Esophagus (tissue), 2 donors: Measurements from ENCODE around the gene MIS12. TPM values are rescaled to one million over a fixed set of nuclear protein-coding genes. Genes with fewer than 3 reads are reported as not detected.

Source experiments
- H3K27ac ChIP-seq, 2 donors: one replicate each; pipeline ENCODE4 v1.5.1; 2013; ENCODE audit warnings: low read depth in 2 of 2, mild to moderate bottlenecking in 2 of 2, inconsistent platforms in 1 of 2, low read length in 1 of 2, moderate library complexity in 1 of 2
- H3K27me3 ChIP-seq, 2 donors: one replicate each; pipeline ENCODE4 v1.6.1; 2013; ENCODE audit warnings: low read length in 2 of 2, control low read depth in 1 of 2, mild to moderate bottlenecking in 1 of 2; ENCODE audit not compliant: insufficient read depth in 2 of 2, control insufficient read depth in 1 of 2
- H3K36me3 ChIP-seq, 2 donors: one replicate each; pipeline ENCODE4 v1.6.1; 2013; ENCODE audit warnings: low read length in 1 of 2; ENCODE audit not compliant: control insufficient read depth in 2 of 2, insufficient read depth in 2 of 2
- H3K4me1 ChIP-seq, 2 donors: one replicate each; pipeline ENCODE4 v1.6.1; 2013; ENCODE audit warnings: low read length in 1 of 2; ENCODE audit not compliant: control insufficient read depth in 2 of 2, insufficient read depth in 2 of 2
- H3K4me3 ChIP-seq, 2 donors: one replicate each; pipeline ENCODE4 v1.5.1; 2013; ENCODE audit warnings: low read length in 2 of 2, mild to moderate bottlenecking in 2 of 2, low read depth in 1 of 2, moderate library complexity in 1 of 2
- H3K9me3 ChIP-seq, 2 donors: one replicate each; pipeline ENCODE4 v1.6.1; 2013; ENCODE audit warnings: mild to moderate bottlenecking in 2 of 2, low read depth in 1 of 2, low read length in 1 of 2, moderate library complexity in 1 of 2; ENCODE audit not compliant: control insufficient read depth in 2 of 2, insufficient read depth in 1 of 2
- WGBS, 2 donors: extraction: QIAGEN DNeasy Blood & Tissue Kit; methylation state at CpG; one replicate each; pipeline ENCODE4 v1.1.7; 2013; 5-methylcytosine and 5-hydroxymethylcytosine counted together
- polyA plus RNA-seq, 2 donors: library from polyadenylated mRNA; stranded (reverse); fragments of 200-250 nt; gene quantifications; one replicate each; pipeline ENCODE4 v1.2.3, GENCODE V29; 2013
- donor health status: healthy with polysubstance abuse.
- donor health status: Bipolar disorder and iron deficiency.

Gene MIS12
- polyA plus RNA-seq, 2 donors: 7.6 to 10.5 TPM

GRCh38 chr17:5488752-5489151 lies 2.4 kb downstream of the MIS12 start:
- Histone ChIP-seq H3K27me3 (no peaks in the 10 kb centered on the region), H3K27ac (no peak overlapping the region), H3K4me1 (no peaks in the 10 kb centered on the region), H3K9me3 (no peaks in the 10 kb centered on the region), H3K4me3 (no peak overlapping the region), H3K36me3 (peaks cover 0 to 7% of the 10 kb centered on the region in 2 donors)
- 67 to 75% methylated on average over 8 of the region's 8 CpGs for WGBS, 2 donors

GRCh38 chr17:5492970-5493369 lies 6.6 kb downstream of the MIS12 start:
- H3K9me3 ChIP-seq: no peaks in the 10 kb centered on the region
- WGBS, 2 donors: 87 to 95% methylated on average over 2 of the region's 2 CpGs
- H3K4me3 ChIP-seq: no peak overlapping the region

GRCh38 chr17:5499476-5500231 lies 13.3 kb downstream of the MIS12 start:
- 26 to 45% methylated on average over 41 to 44 of the region's 44 CpGs for WGBS, 2 donors
- H3K9me3 ChIP-seq: no peaks in the 10 kb centered on the region
- H3K4me3 ChIP-seq: peak overlapping the region in 1 of 2 donors; percentile 39
- H3K27me3 ChIP-seq: no peaks in the 10 kb centered on the region
- no peak overlapping the region for H3K27ac ChIP-seq
- H3K4me1 ChIP-seq: peaks cover 0 to 5% of the 10 kb centered on the region in 2 donors
- no peaks in the 10 kb centered on the region for H3K36me3 ChIP-seq

More at GRCh38 chr17:5492970-5493369, 6.6 kb downstream of the MIS12 start:
- H3K36me3 ChIP-seq: peaks cover 0 to 2% of the 10 kb centered on the region in 2 donors
- no peaks in the 10 kb centered on the region for H3K27me3 ChIP-seq
- no peaks in the 10 kb centered on the region for H3K4me1 ChIP-seq
- no peak overlapping the region for H3K27ac ChIP-seq

GRCh38 chr17:5500247-5500588 lies 13.9 kb downstream of the MIS12 start:
- Histone ChIP-seq H3K36me3 (no peaks in the 10 kb centered on the region), H3K27ac (no peak overlapping the region), H3K27me3 (no peaks in the 10 kb centered on the region), H3K4me3 (peak overlapping the region; percentile 39 to 48), H3K9me3 (no peaks in the 10 kb centered on the region), H3K4me1 (peaks cover 0 to 5% of the 10 kb centered on the region in 2 donors)
- WGBS, 2 donors: 4 to 8% methylated on average over 18 of the region's 18 CpGs

GRCh38 chr17:5500589-5501391 lies 14.4 kb downstream of the MIS12 start:
- Histone ChIP-seq H3K4me1 (peaks cover 0 to 5% of the 10 kb centered on the region in 2 donors), H3K36me3 (no peaks in the 10 kb centered on the region), H3K27ac (no peak overlapping the region), H3K27me3 (no peaks in the 10 kb centered on the region), H3K9me3 (no peaks in the 10 kb centered on the region), H3K4me3 (peak overlapping the region; percentile 39 to 48)
- WGBS, 2 donors: 1 to 4% methylated on average over 58 to 67 of the region's 67 CpGs

GRCh38 chr17:5501685-5502084 lies 15.3 kb downstream of the MIS12 start:
- Histone ChIP-seq H3K4me3 (no peak overlapping the region), H3K9me3 (no peaks in the 10 kb centered on the region), H3K27me3 (no peaks in the 10 kb centered on the region), H3K4me1 (peaks cover 0 to 5% of the 10 kb centered on the region in 2 donors), H3K27ac (no peak overlapping the region), H3K36me3 (no peaks in the 10 kb centered on the region)
- WGBS, 2 donors: 83 to 88% methylated on average over 8 of the region's 8 CpGs

GRCh38 chr17:5502552-5502951 lies 16.2 kb downstream of the MIS12 start:
- WGBS, 2 donors: 97% methylated on average over 4 of the region's 4 CpGs
- H3K9me3 ChIP-seq: no peaks in the 10 kb centered on the region
- H3K27me3 ChIP-seq: no peaks in the 10 kb centered on the region
- no peaks in the 10 kb centered on the region for H3K36me3 ChIP-seq
- H3K4me1 ChIP-seq: peaks cover 0 to 5% of the 10 kb centered on the region in 2 donors
- no peak overlapping the region for H3K4me3 ChIP-seq
- no peak overlapping the region for H3K27ac ChIP-seq

GRCh38 chr17:5506307-5506706 lies 19.9 kb downstream of the MIS12 start:
- no peaks in the 10 kb centered on the region for H3K27me3 ChIP-seq
- H3K9me3 ChIP-seq: no peaks in the 10 kb centered on the region
- no peaks in the 10 kb centered on the region for H3K4me1 ChIP-seq
- H3K36me3 ChIP-seq: no peaks in the 10 kb centered on the region
- no peak overlapping the region for H3K27ac ChIP-seq
- no peak overlapping the region for H3K4me3 ChIP-seq
- WGBS, 2 donors: 87 to 95% methylated on average over 5 of the region's 5 CpGs

GRCh38 chr17:5508810-5509209 lies 22.4 kb downstream of the MIS12 start:
- no peaks in the 10 kb centered on the region for H3K4me1 ChIP-seq
- H3K9me3 ChIP-seq: no peaks in the 10 kb centered on the region
- H3K4me3 ChIP-seq: no peak overlapping the region
- 46 to 60% methylated on average over 4 of the region's 4 CpGs for WGBS, 2 donors
- H3K27ac ChIP-seq: no peak overlapping the region
- peaks cover 0 to 2% of the 10 kb centered on the region in 2 donors for H3K36me3 ChIP-seq
- no peaks in the 10 kb centered on the region for H3K27me3 ChIP-seq
